Trophoblast cell (in vitro differentiated cells and primary cell): Measurements from ENCODE around the gene IPCEF1.

Experiments used
- DNase-seq, 2 donors: peaks; one replicate each; pipeline ENCODE4 v3.0.0-alpha.2; 2016
- H2AFZ ChIP-seq: 2 replicates; pipeline ENCODE4 v1.6.1; 2013; ENCODE audit warnings: low read length, moderate library complexity, mild to moderate bottlenecking; ENCODE audit not compliant: insufficient read depth, poor library complexity
- H2AK5ac ChIP-seq: 2 replicates; pipeline ENCODE4 v1.6.1; 2013; ENCODE audit warnings: mild to moderate bottlenecking, low read length
- H2BK120ac ChIP-seq: 2 replicates; pipeline ENCODE4 v1.6.1; 2013; ENCODE audit warnings: low read length, mild to moderate bottlenecking, moderate library complexity; ENCODE audit not compliant: insufficient read depth, poor library complexity
- H2BK12ac ChIP-seq: 2 replicates; pipeline ENCODE4 v1.6.1; 2013; ENCODE audit warnings: mild to moderate bottlenecking, low read length, moderate library complexity
- H2BK5ac ChIP-seq: 2 replicates; pipeline ENCODE4 v1.6.1; 2013; ENCODE audit warnings: low read length, low read depth, moderate library complexity, mild to moderate bottlenecking; ENCODE audit not compliant: poor library complexity
- H3K14ac ChIP-seq: 2 replicates; pipeline ENCODE4 v1.6.1; 2013; ENCODE audit warnings: mild to moderate bottlenecking, low read length
- H3K18ac ChIP-seq: 2 replicates; pipeline ENCODE4 v1.6.1; 2013; ENCODE audit warnings: mild to moderate bottlenecking, low read length
- H3K23ac ChIP-seq: 2 replicates; pipeline ENCODE4 v1.6.1; 2013; ENCODE audit warnings: low read length
- H3K27ac ChIP-seq: 2 replicates; pipeline ENCODE4 v1.5.1; 2013; ENCODE audit warnings: low read depth, mild to moderate bottlenecking, inconsistent platforms, low read length, moderate library complexity
- H3K27me3 ChIP-seq: 2 replicates; pipeline ENCODE4 v1.6.1; 2013; ENCODE audit warnings: inconsistent platforms, mild to moderate bottlenecking, low read length, moderate library complexity; ENCODE audit not compliant: insufficient read depth
- H3K36me3 ChIP-seq, 2 experiments: 1 replicate in 1 of 2; 2 replicates in 1 of 2; pipeline ENCODE4 v1.6.1; 2013; ENCODE audit warnings: low read length in 2 of 2, mild to moderate bottlenecking in 2 of 2, moderate library complexity in 1 of 2; ENCODE audit not compliant: insufficient read depth in 2 of 2, control insufficient read depth in 1 of 2
- H3K4ac ChIP-seq: 2 replicates; pipeline ENCODE4 v1.6.1; 2013; ENCODE audit warnings: low read depth, mild to moderate bottlenecking, low read length, moderate library complexity
- H3K4me1 ChIP-seq, 2 experiments: 1 replicate in 1 of 2; 2 replicates in 1 of 2; pipeline ENCODE4 v1.6.1; 2013; ENCODE audit warnings: low read length in 2 of 2, mild to moderate bottlenecking in 2 of 2, moderate library complexity in 1 of 2; ENCODE audit not compliant: insufficient read depth in 2 of 2, control insufficient read depth in 1 of 2
- H3K4me2 ChIP-seq: 2 replicates; pipeline ENCODE4 v1.6.1; 2013; ENCODE audit warnings: inconsistent platforms, mild to moderate bottlenecking, low read length, moderate library complexity
- H3K4me3 ChIP-seq: 2 replicates; pipeline ENCODE4 v1.5.1; 2013; ENCODE audit warnings: mild to moderate bottlenecking, low read depth, low read length, inconsistent platforms
- H3K79me1 ChIP-seq: one replicate; pipeline ENCODE4 v1.6.1; 2013; ENCODE audit warnings: low read length
- H3K79me2 ChIP-seq: 2 replicates; pipeline ENCODE4 v1.6.1; 2013; ENCODE audit warnings: low read length, mild to moderate bottlenecking; ENCODE audit not compliant: control insufficient read depth, insufficient read depth, poor library complexity
- H3K9ac ChIP-seq: 2 replicates; pipeline ENCODE4 v1.6.1; 2013; ENCODE audit warnings: mild to moderate bottlenecking, low read length
- H3K9me3 ChIP-seq: 2 replicates; pipeline ENCODE4 v1.6.1; 2013; ENCODE audit warnings: low read depth, mild to moderate bottlenecking, control low read depth, inconsistent platforms, low read length; ENCODE audit not compliant: insufficient read depth
- H4K12ac ChIP-seq: 2 replicates; pipeline ENCODE4 v1.6.1; 2013; ENCODE audit warnings: low read depth, mild to moderate bottlenecking, low read length, moderate library complexity
- H4K8ac ChIP-seq: 2 replicates; pipeline ENCODE4 v1.6.1; 2013; ENCODE audit warnings: low read depth, mild to moderate bottlenecking, low read length, moderate library complexity
- H4K91ac ChIP-seq: one replicate; pipeline ENCODE4 v1.6.1; 2013; ENCODE audit warnings: low read depth, mild to moderate bottlenecking, low read length, moderate library complexity
- WGBS: extraction: QIAGEN DNeasy Blood & Tissue Kit; methylation state at CpG from one replicate; pipeline ENCODE4 v1.1.7; 2013; ENCODE audit warnings: missing lambda C conversion rate; ENCODE audit not compliant: insufficient read length, insufficient coverage; ENCODE audit errors: extremely low coverage; 5-methylcytosine and 5-hydroxymethylcytosine counted together

The IPCEF1 gene

DNA sequence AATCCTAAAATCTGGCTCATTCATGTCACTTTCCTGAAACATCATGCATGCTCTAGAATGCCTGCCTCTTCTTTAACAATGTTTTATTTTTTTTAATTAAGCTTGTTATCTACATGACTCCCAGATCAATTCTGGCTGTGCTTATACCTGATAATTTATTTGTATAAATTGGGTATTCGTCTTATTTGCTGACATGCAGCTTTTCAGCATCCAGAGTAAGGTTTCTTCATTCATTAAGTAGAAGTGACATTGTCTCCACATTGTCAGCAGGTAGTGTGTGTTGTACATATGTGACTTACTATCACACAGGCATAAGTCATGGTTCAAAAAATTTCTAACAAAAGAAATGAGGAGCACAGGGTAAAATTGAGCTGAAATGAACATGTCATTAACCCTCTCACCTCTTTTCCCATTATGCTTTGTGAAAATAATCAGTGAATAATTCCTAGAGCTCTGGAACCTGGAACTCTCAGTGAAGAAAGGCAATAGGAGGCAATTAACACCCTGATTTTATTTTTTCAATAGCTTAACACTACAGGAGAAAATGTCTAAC lies 160.2 kb downstream of the IPCEF1 start:
- Histone ChIP-seq H3K4me2 (no peak overlapping the region), H3K23ac (no peak overlapping the region), H3K79me2 (no peaks in the 10 kb centered on the region), H2AFZ (no peak overlapping the region), H2BK12ac (no peak overlapping the region), H3K4ac (no peak overlapping the region), H3K27me3 (no peaks in the 10 kb centered on the region), H3K9me3 (no peaks in the 10 kb centered on the region), H3K9ac (no peak overlapping the region), H2BK5ac (no peak overlapping the region), H3K27ac (no peak overlapping the region), H3K4me1 (no peaks in the 10 kb centered on the region), H3K36me3 (no peaks in the 10 kb centered on the region), H2BK120ac (no peak overlapping the region), H3K14ac (no peak overlapping the region), H4K12ac (no peak overlapping the region), H3K79me1 (no peaks in the 10 kb centered on the region), H4K91ac (no peak overlapping the region), H2AK5ac (no peak overlapping the region), H3K4me3 (no peak overlapping the region), H3K18ac (no peak overlapping the region), H4K8ac (no peak overlapping the region)
- DNase-seq: no peak
- WGBS: no CpG with 5 or more reads among the region's 1 CpG

DNA sequence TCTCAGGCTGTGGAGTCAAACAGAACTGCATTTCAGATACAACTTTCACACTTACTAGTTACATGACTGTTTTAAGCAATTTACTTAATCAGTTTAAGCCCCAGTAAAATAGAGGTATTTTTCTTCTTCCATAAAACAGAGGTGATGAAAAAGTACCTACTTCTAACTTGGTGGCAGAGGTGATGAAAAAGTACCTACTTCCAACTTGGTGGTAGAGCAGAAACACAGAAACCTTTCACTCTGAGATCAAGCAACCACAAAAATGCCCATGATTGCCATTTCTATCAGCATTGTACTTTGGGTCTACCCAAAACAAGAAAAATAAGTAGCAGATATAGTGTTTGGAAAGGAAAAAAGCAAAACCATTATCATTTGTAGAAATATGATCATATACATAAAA lies 168.9 kb downstream of the IPCEF1 start:
- Histone ChIP-seq H4K8ac (no peak overlapping the region), H3K23ac (no peak overlapping the region), H2BK5ac (no peak overlapping the region), H3K79me1 (no peaks in the 10 kb centered on the region), H3K4me2 (no peak overlapping the region), H3K4me1 (no peaks in the 10 kb centered on the region), H3K4ac (no peak overlapping the region), H2BK120ac (no peak overlapping the region), H2BK12ac (no peak overlapping the region), H4K12ac (no peak overlapping the region), H3K27ac (no peak overlapping the region), H3K9ac (no peak overlapping the region), H3K79me2 (no peaks in the 10 kb centered on the region), H3K14ac (no peak overlapping the region), H3K4me3 (no peak overlapping the region), H2AK5ac (no peak overlapping the region), H2AFZ (no peak overlapping the region), H3K9me3 (no peaks in the 10 kb centered on the region), H4K91ac (no peak overlapping the region), H3K18ac (no peak overlapping the region), H3K27me3 (no peaks in the 10 kb centered on the region), H3K36me3 (no peaks in the 10 kb centered on the region)
- no peak for DNase-seq

GRCh38 chr6:154187203-154187602 lies 169.4 kb downstream of the IPCEF1 start:
- Histone ChIP-seq H2BK120ac (no peak overlapping the region), H3K9me3 (no peaks in the 10 kb centered on the region), H3K23ac (no peak overlapping the region), H2BK5ac (no peak overlapping the region), H3K79me2 (no peaks in the 10 kb centered on the region), H3K4ac (no peak overlapping the region), H3K9ac (no peak overlapping the region), H3K79me1 (no peaks in the 10 kb centered on the region), H4K12ac (no peak overlapping the region), H3K27ac (no peak overlapping the region), H3K4me1 (no peaks in the 10 kb centered on the region), H3K18ac (no peak overlapping the region), H2AK5ac (no peak overlapping the region), H3K4me3 (no peak overlapping the region), H2AFZ (no peak overlapping the region), H4K8ac (no peak overlapping the region), H3K36me3 (no peaks in the 10 kb centered on the region), H3K14ac (no peak overlapping the region), H4K91ac (no peak overlapping the region), H2BK12ac (no peak overlapping the region), H3K27me3 (no peaks in the 10 kb centered on the region), H3K4me2 (no peak overlapping the region)
- no CpG with 5 or more reads among the region's 3 CpGs for WGBS
- no peak for DNase-seq

- no peak overlapping the region for H2AFZ ChIP-seq
- no peaks in the 10 kb centered on the region for H3K36me3 ChIP-seq
- H4K8ac ChIP-seq: no peak overlapping the region
- H3K4ac ChIP-seq: no peak overlapping the region
- no peaks in the 10 kb centered on the region for H3K4me1 ChIP-seq
- no peak overlapping the region for H3K27ac ChIP-seq
- DNase-seq: no peak
- H3K9ac ChIP-seq: no peak overlapping the region
- H2BK120ac ChIP-seq: no peak overlapping the region
- H4K91ac ChIP-seq: no peak overlapping the region
- no peak overlapping the region for H3K4me3 ChIP-seq
- H3K18ac ChIP-seq: no peak overlapping the region
- H2BK5ac ChIP-seq: no peak overlapping the region
- H3K79me2 ChIP-seq: no peaks in the 10 kb centered on the region
- H3K9me3 ChIP-seq: no peaks in the 10 kb centered on the region
- H3K4me2 ChIP-seq: no peak overlapping the region
- no peak overlapping the region for H4K12ac ChIP-seq
- H2AK5ac ChIP-seq: no peak overlapping the region
- H2BK12ac ChIP-seq: no peak overlapping the region
- H3K79me1 ChIP-seq: no peaks in the 10 kb centered on the region
- H3K23ac ChIP-seq: no peak overlapping the region
- no peaks in the 10 kb centered on the region for H3K27me3 ChIP-seq
- no CpG with 5 or more reads among the region's 5 CpGs for WGBS
- no peak overlapping the region for H3K14ac ChIP-seq
Observed at GRCh38 chr6:154179434-154179833, 177.2 kb downstream of the IPCEF1 start.
